Measurements from ENCODE around the gene TNFRSF19.

DNA sequence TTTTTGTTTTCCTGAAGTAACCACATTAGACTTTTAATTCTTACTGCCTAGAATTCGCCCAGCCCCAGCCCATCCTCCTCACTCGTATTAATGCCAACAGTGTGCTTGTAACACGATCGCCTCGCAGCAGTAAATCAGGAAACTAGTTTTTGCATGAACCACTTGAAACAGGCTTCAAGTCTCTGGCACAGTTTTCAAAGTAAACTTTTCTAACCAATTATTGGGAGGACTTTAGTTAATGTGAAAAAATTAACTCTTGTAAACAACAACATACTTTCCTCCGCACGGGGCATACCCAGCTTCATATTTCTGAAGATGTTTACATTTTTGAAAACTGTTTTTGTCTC is 39.2 kb downstream of the TNFRSF19 start:
- TF ChIP-seq, protein P1, sequence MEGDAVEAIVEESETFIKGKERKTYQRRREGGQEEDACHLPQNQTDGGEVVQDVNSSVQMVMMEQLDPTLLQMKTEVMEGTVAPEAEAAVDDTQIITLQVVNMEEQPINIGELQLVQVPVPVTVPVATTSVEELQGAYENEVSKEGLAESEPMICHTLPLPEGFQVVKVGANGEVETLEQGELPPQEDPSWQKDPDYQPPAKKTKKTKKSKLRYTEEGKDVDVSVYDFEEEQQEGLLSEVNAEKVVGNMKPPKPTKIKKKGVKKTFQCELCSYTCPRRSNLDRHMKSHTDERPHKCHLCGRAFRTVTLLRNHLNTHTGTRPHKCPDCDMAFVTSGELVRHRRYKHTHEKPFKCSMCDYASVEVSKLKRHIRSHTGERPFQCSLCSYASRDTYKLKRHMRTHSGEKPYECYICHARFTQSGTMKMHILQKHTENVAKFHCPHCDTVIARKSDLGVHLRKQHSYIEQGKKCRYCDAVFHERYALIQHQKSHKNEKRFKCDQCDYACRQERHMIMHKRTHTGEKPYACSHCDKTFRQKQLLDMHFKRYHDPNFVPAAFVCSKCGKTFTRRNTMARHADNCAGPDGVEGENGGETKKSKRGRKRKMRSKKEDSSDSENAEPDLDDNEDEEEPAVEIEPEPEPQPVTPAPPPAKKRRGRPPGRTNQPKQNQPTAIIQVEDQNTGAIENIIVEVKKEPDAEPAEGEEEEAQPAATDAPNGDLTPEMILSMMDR (IDR thresholded peaks at IDR 0.05) = no peak
- no peak for TF ChIP-seq POLR2A (IDR thresholded peaks at IDR 0.05)

All from heart left ventricle (tissue), 13 donors.